Fibroblast of mammary gland (primary cell): Measurements from ENCODE around the gene SCYGR1.

Experiments
- DNase-seq: peaks from one replicate; pipeline ENCODE4 v3.0.0-alpha.2; 2010; ENCODE audit warnings: low read depth
- H3K4me3 ChIP-seq: 2 replicates; pipeline ENCODE4 v1.5.1; 2011; ENCODE audit warnings: low read depth, mild to moderate bottlenecking, low read length, moderate library complexity; ENCODE audit not compliant: control insufficient read depth
- TF ChIP-seq, protein P1 (sequence below): conservative IDR thresholded peaks from 2 replicates; pipeline ENCODE4 v1.5.1; 2011; ENCODE audit warnings: low read depth, low read length, inconsistent platforms; ENCODE audit not compliant: control insufficient read depth, insufficient read depth

SCYGR1 gene

DNA sequence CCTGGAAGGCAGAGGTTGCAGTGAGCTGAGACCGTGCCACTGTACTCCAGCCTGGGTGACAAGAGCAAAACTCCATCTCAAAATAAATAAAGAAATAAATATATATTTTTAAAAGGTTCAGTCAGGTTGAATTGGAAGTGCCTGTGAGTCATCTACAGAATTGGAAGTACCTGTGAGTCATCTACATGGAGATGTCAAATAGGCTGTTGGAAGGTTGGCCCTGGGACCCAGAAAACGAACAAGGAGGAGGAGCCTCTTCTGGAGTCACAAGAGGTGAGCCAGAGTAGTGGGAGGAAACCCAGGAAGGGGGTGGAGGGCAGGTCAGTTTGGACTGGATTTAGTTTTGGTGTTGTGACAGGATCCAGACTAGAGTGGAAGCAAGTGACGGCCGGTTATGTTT is 15.2 kb upstream of the SCYGR1 start:
- DNase-seq: peak; percentile 55
- TF ChIP-seq, protein P1, sequence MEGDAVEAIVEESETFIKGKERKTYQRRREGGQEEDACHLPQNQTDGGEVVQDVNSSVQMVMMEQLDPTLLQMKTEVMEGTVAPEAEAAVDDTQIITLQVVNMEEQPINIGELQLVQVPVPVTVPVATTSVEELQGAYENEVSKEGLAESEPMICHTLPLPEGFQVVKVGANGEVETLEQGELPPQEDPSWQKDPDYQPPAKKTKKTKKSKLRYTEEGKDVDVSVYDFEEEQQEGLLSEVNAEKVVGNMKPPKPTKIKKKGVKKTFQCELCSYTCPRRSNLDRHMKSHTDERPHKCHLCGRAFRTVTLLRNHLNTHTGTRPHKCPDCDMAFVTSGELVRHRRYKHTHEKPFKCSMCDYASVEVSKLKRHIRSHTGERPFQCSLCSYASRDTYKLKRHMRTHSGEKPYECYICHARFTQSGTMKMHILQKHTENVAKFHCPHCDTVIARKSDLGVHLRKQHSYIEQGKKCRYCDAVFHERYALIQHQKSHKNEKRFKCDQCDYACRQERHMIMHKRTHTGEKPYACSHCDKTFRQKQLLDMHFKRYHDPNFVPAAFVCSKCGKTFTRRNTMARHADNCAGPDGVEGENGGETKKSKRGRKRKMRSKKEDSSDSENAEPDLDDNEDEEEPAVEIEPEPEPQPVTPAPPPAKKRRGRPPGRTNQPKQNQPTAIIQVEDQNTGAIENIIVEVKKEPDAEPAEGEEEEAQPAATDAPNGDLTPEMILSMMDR: no peak

GRCh38 chr2:227402321-227402720 is 14.6 kb upstream of the SCYGR1 start:
- H3K4me3 ChIP-seq: no peak overlapping the region
- no peak for DNase-seq
- TF ChIP-seq, protein P1: no peak

More for the DNA sequence above, 15.2 kb upstream of the SCYGR1 start:
- H3K4me3 ChIP-seq: no peak overlapping the region

DNA sequence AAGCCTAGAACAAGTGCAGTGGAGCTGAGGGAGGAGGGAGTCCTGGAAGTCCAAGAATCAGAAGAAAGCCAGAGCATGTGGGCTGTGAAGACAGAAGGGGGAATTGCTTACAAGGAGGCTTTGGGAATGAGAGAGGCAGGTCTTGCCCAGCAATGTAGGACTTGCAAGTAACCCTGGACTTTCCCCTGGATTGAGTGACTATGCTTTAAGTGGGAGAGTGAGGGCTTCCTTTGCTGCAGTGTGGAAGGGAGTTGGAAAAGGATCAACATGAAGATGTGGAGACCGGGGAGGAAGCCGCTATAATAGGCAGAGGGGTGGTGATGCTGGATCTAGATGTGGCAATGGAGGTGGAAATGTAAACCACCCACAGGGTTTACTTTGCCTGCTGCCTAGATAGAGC is 13.8 kb upstream of the SCYGR1 start:
- TF ChIP-seq, protein P1: no peak
- no peak overlapping the region for H3K4me3 ChIP-seq
- no peak for DNase-seq

- no peak overlapping the region for H3K4me3 ChIP-seq
- TF ChIP-seq, protein P1: no peak
- DNase-seq: no peak
Measured at GRCh38 chr2:227398684-227399670, 11.2 kb upstream of the SCYGR1 start.

DNA sequence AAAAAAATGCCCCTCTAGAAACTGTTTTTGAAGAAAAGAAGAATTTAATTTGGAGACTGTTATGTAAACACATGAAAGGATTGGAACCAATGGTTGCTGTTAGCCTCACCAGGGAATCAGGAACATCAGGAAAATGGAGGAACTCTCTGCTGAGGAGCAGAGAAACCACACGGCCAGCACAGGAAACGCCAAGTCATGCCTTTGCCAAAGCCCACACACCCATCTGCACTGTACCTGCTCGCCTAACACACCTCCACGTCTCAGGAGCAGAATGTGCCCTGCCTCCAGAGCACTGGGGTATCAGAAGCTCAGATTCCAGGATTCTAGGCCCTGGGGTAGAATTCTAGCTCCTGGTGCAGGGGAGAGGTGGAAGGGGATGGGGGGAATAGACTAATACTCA is 9.8 kb upstream of the SCYGR1 start:
- TF ChIP-seq, protein P1: no peak
- DNase-seq: no peak

GRCh38 chr2:227395556-227395955 is 7.8 kb upstream of the SCYGR1 start:
- no peak for DNase-seq
- no peak overlapping the region for H3K4me3 ChIP-seq
- TF ChIP-seq, protein P1: no peak

More for the DNA sequence above, 9.8 kb upstream of the SCYGR1 start:
- H3K4me3 ChIP-seq: no peak overlapping the region
